WTC11 (cell line): ENCODE measurements around the gene UBL7.

Experiments
- CREM ChIP-seq: sonication (generic); formaldehyde crosslinking; IDR thresholded peaks from 2 replicates; pipeline ENCODE4 v1.8.1; 2022; ENCODE audit warnings: mild to moderate bottlenecking, missing genetic modification reagents, moderate library complexity
- ELF4 ChIP-seq: sonication (generic); formaldehyde crosslinking; IDR thresholded peaks from 2 replicates; pipeline ENCODE4 v1.8.1; 2022; ENCODE audit warnings: low read depth, mild to moderate bottlenecking, moderate library complexity, missing genetic modification reagents
- TF ChIP-seq, protein P1 (sequence below): fragments of 200-600 bp; IDR thresholded peaks from 2 replicates; pipeline ENCODE4 v1.8.0; 2022; ENCODE audit warnings: antibody characterized with exemption
- TF ChIP-seq, protein P2 (sequence below): sonication (generic); formaldehyde crosslinking; IDR thresholded peaks from 2 replicates; pipeline ENCODE4 v1.8.0; 2022; ENCODE audit warnings: mild to moderate bottlenecking, missing genetic modification reagents
- TF ChIP-seq, protein P3 (sequence below): fragments of 250-450 bp; sonication (Bioruptor Pico); IDR thresholded peaks from 2 replicates; pipeline ENCODE4 v1.8.0; 2021; ENCODE audit warnings: mild to moderate bottlenecking
- TF ChIP-seq, protein P4 (sequence below): sonication (generic); formaldehyde crosslinking; IDR thresholded peaks from 2 replicates; pipeline ENCODE4 v1.8.1; 2022; ENCODE audit warnings: low read depth, mild to moderate bottlenecking, moderate library complexity, missing genetic modification reagents, borderline replicate concordance
- TF ChIP-seq, protein P5 (sequence below): sonication (generic); formaldehyde crosslinking; IDR thresholded peaks from 2 replicates; pipeline ENCODE4 v1.8.1; 2023; ENCODE audit warnings: mild to moderate bottlenecking, missing genetic modification reagents

DNA sequence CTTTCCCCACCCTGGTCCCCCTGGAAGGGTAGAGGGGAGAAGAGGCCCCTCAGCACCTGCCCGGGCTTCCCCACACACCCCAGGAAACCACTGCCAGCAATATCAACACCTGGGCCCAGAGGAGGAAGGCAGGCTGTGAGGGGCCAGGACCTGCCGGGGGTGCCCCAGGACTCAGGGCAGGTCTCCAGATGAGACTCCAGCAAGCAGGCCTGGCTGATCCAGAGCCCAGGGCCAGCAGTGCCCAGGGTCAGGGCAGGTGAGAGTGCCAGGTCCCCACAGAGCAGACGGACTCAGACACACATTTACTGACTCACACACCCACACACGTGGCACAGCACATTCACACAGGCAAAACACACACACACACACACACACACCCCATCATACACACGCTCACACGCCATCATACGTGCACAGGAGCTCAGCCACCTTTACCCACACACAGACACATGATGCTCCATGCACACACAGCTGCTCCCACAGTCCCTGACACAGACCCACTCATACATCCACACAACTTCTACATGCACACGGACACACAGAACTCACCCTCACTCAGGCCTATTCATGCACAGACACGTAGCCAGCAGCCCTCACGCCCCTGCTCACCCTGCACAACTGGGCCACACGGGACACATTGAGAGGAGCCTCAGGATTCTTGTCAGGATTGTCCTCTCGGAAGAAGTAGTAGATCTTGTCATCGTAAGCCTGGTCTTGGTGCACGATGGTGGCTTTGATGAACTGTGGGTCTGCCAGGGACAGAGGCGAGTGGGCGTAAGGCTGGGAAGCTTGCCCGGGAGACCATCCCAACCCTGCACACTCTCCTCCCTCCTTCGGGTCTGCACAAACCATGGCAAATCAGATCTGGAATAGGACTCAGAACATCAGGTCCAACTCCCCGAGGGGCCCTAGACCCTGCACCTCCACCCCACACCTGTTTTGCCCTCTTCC lies 44.7 kb downstream of the UBL7 start:
- TF ChIP-seq ELF4 (CRISPR knock-in tag) (no peak), CREM (CRISPR knock-in tag) (no peak)
- TF ChIP-seq, protein P1, sequence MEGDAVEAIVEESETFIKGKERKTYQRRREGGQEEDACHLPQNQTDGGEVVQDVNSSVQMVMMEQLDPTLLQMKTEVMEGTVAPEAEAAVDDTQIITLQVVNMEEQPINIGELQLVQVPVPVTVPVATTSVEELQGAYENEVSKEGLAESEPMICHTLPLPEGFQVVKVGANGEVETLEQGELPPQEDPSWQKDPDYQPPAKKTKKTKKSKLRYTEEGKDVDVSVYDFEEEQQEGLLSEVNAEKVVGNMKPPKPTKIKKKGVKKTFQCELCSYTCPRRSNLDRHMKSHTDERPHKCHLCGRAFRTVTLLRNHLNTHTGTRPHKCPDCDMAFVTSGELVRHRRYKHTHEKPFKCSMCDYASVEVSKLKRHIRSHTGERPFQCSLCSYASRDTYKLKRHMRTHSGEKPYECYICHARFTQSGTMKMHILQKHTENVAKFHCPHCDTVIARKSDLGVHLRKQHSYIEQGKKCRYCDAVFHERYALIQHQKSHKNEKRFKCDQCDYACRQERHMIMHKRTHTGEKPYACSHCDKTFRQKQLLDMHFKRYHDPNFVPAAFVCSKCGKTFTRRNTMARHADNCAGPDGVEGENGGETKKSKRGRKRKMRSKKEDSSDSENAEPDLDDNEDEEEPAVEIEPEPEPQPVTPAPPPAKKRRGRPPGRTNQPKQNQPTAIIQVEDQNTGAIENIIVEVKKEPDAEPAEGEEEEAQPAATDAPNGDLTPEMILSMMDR: no peak
- TF ChIP-seq, protein P2, sequence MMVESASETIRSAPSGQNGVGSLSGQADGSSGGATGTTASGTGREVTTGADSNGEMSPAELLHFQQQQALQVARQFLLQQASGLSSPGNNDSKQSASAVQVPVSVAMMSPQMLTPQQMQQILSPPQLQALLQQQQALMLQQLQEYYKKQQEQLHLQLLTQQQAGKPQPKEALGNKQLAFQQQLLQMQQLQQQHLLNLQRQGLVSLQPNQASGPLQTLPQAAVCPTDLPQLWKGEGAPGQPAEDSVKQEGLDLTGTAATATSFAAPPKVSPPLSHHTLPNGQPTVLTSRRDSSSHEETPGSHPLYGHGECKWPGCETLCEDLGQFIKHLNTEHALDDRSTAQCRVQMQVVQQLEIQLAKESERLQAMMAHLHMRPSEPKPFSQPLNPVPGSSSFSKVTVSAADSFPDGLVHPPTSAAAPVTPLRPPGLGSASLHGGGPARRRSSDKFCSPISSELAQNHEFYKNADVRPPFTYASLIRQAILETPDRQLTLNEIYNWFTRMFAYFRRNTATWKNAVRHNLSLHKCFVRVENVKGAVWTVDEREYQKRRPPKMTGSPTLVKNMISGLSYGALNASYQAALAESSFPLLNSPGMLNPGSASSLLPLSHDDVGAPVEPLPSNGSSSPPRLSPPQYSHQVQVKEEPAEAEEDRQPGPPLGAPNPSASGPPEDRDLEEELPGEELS (CRISPR knock-in tag): no peak
- TF ChIP-seq, protein P3, sequence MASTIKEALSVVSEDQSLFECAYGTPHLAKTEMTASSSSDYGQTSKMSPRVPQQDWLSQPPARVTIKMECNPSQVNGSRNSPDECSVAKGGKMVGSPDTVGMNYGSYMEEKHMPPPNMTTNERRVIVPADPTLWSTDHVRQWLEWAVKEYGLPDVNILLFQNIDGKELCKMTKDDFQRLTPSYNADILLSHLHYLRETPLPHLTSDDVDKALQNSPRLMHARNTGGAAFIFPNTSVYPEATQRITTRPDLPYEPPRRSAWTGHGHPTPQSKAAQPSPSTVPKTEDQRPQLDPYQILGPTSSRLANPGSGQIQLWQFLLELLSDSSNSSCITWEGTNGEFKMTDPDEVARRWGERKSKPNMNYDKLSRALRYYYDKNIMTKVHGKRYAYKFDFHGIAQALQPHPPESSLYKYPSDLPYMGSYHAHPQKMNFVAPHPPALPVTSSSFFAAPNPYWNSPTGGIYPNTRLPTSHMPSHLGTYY (CRISPR knock-in tag): no peak
- TF ChIP-seq, protein P4, sequence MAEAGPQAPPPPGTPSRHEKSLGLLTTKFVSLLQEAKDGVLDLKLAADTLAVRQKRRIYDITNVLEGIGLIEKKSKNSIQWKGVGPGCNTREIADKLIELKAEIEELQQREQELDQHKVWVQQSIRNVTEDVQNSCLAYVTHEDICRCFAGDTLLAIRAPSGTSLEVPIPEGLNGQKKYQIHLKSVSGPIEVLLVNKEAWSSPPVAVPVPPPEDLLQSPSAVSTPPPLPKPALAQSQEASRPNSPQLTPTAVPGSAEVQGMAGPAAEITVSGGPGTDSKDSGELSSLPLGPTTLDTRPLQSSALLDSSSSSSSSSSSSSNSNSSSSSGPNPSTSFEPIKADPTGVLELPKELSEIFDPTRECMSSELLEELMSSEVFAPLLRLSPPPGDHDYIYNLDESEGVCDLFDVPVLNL: no peak
- TF ChIP-seq, protein P5, sequence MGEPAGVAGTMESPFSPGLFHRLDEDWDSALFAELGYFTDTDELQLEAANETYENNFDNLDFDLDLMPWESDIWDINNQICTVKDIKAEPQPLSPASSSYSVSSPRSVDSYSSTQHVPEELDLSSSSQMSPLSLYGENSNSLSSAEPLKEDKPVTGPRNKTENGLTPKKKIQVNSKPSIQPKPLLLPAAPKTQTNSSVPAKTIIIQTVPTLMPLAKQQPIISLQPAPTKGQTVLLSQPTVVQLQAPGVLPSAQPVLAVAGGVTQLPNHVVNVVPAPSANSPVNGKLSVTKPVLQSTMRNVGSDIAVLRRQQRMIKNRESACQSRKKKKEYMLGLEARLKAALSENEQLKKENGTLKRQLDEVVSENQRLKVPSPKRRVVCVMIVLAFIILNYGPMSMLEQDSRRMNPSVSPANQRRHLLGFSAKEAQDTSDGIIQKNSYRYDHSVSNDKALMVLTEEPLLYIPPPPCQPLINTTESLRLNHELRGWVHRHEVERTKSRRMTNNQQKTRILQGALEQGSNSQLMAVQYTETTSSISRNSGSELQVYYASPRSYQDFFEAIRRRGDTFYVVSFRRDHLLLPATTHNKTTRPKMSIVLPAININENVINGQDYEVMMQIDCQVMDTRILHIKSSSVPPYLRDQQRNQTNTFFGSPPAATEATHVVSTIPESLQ (CRISPR knock-in tag): no peak
